ENCODE results near the gene PDE4A.
A peak's percentile ranks its signal among the peaks of the same experiment; 100 is the strongest.

Gene PDE4A

DNA sequence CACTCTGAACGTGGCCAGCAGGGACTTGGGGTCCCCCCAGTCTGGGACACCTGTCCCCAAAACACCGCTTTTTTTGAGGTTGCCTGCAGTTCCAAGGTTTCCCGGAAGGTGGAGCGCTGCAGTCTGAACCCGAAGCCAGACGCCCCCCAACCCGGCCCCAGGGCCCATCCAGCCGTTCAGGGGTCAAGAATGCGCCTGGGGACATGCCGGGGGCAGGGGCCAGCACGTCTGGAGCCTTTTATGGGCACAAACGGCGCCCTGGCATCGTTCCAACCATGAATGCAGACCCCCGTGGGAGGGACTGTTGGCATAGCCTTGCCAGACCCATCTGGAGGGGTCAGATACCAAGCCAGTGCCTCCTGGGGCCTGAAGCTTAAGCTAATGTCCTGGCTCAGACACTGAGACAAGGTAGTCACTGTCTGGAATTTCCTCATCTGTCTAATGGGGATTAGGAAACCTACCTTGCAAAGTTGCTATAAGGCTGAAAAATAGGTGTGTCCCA lies 90.0 kb downstream of the PDE4A start:
- DNase-seq (ENCODE audit: low read depth in 3 of 3), result peak; percentile 23 to 62 (median 37)

DNA sequence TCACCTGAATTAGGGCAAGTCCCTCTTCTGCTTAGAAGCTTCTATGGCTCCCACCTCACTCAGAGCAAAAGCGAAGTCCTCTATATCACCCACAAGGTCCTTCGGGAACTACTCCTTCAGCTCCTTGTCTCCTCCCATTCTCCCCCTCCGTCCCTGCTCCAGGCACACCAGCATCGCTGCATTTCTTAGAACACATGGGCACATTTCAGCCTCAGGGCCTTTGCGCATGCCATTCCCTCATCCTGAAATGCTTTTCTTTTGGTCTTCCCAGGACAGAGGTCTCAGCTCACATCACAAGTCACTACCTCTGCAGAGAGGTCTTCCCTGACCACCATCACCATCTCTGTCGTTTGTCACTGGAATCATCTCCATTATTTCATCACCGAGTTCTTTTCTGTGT lies 92.9 kb downstream of the PDE4A start:
- DNase-seq (ENCODE audit: low read depth in 3 of 3), result no peak

DNA sequence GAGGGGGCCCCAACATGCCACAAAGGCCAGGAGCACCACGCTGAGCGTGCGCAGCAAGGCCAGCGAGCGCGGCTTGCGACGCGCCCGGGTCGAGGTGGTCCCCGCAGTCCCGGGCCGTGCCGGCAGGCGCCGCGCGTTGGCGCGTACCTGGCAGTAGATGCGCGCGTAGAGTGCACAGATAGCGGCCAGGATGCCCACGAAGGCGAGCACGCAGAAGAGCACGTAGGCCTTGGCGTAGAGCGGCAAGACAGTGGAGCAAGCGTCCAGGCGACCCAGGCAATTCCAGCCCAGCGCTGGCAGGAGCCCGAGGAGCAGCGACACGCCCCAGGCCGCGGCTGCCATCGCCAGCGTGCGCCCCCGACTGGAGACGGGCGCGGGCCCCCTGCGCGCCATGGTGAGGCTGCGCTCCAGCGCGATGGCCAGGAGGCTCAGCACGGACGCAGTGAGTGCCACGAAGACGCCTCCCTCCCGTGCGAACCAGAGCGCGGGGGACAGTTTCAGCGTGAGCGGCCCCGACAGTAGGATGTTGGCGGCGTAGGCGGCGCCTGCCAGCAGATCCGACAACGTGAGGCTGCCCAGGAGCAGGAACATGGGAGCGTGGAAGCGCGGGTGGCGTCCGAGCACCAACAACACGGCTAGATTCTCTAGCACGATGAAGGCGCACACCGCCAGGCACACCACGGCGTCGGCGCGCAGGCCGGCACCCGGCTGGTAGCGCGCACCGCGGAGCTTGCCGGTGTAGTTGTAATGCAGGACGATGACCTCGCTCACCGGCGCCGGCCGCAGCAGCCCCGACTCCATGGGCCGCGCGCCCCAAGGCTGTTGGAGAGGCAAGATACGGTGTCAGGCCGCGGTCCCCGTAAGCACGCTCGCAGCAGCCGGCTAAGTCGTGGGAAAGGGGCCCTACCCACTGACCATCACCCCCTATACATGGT lies 94.1 kb downstream of the PDE4A start:
- peak in 1 of 3 experiments; percentile 45 for DNase-seq (ENCODE audit: low read depth in 3 of 3)

DNA sequence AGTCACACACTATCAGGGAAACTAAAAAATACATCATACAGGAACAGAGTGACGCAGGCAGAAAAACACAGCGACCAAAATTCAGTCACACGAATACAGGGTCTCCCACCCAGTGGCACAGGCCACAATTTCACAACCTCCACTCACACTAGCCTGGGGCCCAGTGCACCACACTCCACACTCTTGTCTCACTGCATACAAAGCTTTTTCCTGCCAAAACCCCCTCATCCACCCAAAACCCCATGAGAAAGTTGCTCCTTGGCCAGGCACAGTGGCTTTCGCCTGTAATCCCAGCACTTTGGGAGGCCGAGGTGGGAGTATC lies 95.7 kb downstream of the PDE4A start:
- DNase-seq (ENCODE audit: low read depth in 3 of 3), result no peak

DNA sequence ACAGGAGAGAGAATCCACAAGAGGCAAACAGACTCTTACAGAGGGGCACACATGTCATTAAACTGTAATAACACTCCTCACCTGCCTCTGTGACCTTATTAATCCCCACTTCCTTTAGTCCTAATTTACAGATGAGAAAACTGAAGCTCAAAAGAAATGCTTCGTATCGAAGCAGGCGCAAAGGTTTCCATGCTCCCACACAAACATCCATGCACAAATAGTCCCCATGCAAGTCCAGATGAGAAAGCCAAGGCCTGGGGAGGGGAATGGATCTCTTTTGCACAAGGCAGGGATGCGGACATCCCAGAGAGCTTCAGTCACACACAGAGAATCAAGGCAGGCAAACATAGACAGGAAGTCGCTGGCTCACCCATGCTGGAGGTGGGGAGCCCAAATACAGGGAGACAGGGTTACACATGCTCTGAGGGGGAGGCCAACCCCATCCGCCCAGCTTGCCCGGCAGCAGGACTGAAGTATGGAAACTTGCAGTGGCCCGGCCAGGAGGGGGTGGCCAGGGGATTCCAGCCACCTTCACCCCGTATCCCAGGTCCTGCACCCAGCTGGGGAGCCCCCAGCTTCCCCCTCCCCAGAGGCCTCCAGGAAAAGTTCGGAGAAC lies 96.4 kb downstream of the PDE4A start:
- DNase-seq (ENCODE audit: low read depth in 3 of 3), result no peak

DNA sequence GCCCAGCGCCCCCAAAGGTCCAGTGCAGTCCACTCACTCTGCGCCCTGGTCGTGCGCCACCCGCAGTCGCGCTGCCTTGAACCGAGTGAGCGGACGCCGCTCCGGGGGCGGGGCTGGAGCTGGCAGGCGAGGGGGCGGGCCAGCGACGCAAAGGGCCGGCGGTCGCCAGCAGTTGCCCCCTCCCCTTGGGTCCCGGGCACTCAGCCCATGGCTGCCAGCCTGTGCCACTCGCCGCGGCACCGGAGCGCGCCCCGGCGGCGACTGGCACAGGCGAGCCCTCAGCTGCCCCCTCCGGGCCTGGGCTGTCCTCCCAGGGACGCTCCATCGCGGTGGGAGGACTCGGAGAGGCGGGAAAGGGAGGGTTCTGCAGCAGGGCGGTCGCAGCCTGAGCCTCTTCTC lies 97.0 kb downstream of the PDE4A start, which contains the start of gene S1PR5:
Gene S1PR5 (minus strand): TSS at position 87 of the 399 bp plus-strand sequence. CDS start 2,436 bp downstream, outside the sequence.
- DNase-seq (ENCODE audit: low read depth in 3 of 3), result no peak

DNA sequence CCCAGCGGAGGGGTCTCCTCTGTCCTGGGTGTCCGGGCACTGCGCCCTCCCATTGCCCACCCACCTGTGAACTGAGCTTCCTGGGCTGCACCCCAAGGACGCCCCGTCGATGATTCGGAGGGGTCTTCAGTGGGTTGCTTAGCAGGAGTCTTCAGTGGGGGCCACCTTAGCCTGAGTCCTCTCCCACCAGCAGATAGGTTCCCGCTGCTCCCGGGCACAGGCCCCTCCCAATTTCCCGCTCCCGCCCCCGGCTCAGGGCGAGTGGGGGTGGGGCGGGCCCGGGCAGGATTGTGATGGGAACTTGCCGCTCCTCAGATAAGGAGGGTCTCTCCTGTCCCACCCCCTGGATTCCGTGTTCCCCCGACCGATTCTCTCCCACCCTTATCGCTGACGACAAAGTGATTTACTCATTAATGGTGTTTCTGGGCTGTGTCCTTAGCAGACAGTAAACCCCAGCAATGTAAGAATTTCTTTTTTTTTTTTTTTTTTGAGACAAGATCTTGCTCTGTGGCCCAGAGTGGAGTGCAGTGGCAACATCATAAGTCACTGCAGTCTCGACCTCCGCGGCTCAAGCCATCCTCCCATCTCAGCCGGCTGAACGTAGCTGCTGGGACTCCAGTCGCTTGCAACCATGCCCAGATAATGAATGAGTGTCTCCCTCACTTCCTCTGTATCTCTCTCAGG lies 97.6 kb downstream of the PDE4A start:
- DNase-seq (ENCODE audit: low read depth in 3 of 3), result no peak

DNA sequence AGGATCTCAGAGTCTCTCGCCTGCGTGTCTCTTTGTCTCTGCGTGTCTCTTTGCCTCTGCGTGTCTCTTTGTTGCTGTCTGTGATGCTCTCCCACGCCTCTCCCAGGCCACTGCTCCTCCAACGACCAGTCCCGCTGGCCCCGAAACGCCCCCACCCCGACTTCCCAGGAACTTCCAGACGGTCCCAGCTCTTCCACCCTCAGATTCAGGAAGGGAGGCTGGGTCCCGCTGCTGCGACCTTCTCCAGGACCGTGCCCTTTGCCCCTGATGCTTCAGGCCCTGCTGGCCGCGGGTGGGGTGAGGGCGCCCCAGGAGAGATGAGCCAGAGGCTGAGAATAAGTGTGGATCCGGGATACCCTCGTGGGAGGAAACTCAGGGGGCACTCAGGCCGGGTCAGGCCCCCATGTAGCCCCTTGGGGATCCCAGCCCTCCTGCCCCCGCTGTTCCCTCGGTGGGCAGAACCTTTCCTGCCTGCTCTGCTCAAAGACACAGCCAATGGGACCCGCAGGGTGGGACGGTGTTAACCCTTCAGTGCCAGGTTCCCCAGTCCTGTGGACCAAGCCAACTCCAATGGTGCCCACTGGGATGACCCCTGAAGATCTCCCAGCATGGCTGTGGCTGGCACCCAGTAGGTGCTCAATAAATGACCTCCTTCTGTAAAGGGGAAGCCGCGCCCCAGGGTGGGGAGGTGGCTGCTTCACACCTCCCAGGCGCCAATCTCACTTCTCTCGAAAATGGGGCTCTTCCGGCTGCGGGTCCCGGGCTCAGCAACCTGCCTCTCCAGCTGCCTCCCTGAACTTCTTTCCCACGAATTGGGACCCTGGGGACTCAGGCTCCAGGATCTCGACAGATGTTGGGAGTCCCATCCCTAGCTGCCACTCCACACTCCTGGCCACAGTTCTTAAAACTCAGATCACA lies 98.4 kb downstream of the PDE4A start:
- DNase-seq (ENCODE audit: low read depth in 3 of 3), result no peak

Data from stimulated activated CD4-positive, alpha-beta T cell treated with anti-CD3 and anti-CD28 coated beads, TNF-alpha, amount 100 ng/mL, for 24 hours (primary cell).